ENCODE results near the gene PBX1. TPM values are rescaled to one million over a fixed set of nuclear protein-coding genes. Genes with fewer than 3 reads are reported as not detected.
A peak's percentile ranks its signal among the peaks of the same experiment; 100 is the strongest.

The PBX1 gene
- total and polyA plus RNA-seq, 2 experiments from 2014 or later, result 40.0 to 104 TPM

DNA sequence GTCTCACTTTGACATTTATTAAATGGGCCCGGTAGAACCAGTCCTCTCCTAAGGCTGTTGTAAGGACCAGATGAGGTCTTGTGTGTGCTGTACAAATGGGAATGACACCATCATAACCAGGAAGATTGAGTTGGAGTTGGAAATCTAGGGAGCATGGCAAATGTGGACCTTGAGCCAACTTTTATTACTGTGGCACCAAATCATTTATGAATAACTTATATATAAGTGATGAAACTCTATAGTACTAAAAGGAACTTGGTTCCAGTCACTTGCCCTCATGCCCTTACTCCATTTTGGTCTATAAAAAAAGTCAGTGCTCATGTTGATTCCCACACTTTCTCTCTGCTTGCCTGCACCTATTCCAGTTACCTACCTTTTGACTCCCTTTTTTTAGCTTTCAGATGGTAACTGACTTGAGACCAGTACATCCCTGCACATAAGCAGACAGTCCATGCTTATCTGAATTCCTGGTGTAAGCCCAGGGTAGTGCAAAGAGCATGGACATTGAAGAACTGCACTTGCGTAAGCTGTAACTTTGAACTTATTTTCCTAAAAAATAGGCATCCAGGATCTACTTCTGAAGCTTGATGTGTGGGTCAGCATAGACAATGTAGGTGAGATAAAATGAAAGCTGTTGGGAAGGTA, 210.6 kb downstream of the PBX1 start:
- no peaks in the 10 kb centered on the region for H3K9me2 ChIP-seq (ENCODE audit: insufficient read depth)
- Mint-ChIP-seq H3K9me3 (no peaks in the 10 kb centered on the region), H3K36me3 (ENCODE audit: low read depth) (peaks cover 6% of the 10 kb centered on the region; the same call in 2 of the 3 replicates), H3K4me3 (no peak overlapping the region), H3K4me1 (peaks cover 59% of the 10 kb centered on the region), H3K27ac (0 out of 2 replicates have a peak overlapping the region, but pooled peaks have one; percentile 25), H3K27me3 (ENCODE audit: insufficient read depth, low read depth, poor library complexity) (peaks cover 4% of the 10 kb centered on the region)
- H3K27me3 ChIP-seq (ENCODE audit: insufficient read depth), result no peaks in the 10 kb centered on the region
- H2AFZ ChIP-seq, result no peak overlapping the region
- H4K20me1 ChIP-seq (replicated peaks; ENCODE audit: insufficient read depth), result no peaks in the 10 kb centered on the region
- peaks cover 26% of the 10 kb centered on the region for H3K4me1 ChIP-seq (ENCODE audit: insufficient read depth)
- no peak overlapping the region for H3K4me3 ChIP-seq
- TF ChIP-seq, protein P1, sequence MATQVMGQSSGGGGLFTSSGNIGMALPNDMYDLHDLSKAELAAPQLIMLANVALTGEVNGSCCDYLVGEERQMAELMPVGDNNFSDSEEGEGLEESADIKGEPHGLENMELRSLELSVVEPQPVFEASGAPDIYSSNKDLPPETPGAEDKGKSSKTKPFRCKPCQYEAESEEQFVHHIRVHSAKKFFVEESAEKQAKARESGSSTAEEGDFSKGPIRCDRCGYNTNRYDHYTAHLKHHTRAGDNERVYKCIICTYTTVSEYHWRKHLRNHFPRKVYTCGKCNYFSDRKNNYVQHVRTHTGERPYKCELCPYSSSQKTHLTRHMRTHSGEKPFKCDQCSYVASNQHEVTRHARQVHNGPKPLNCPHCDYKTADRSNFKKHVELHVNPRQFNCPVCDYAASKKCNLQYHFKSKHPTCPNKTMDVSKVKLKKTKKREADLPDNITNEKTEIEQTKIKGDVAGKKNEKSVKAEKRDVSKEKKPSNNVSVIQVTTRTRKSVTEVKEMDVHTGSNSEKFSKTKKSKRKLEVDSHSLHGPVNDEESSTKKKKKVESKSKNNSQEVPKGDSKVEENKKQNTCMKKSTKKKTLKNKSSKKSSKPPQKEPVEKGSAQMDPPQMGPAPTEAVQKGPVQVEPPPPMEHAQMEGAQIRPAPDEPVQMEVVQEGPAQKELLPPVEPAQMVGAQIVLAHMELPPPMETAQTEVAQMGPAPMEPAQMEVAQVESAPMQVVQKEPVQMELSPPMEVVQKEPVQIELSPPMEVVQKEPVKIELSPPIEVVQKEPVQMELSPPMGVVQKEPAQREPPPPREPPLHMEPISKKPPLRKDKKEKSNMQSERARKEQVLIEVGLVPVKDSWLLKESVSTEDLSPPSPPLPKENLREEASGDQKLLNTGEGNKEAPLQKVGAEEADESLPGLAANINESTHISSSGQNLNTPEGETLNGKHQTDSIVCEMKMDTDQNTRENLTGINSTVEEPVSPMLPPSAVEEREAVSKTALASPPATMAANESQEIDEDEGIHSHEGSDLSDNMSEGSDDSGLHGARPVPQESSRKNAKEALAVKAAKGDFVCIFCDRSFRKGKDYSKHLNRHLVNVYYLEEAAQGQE (IDR thresholded peaks at IDR 0.05; ENCODE audit: unreplicated experiment), result no peak
- no peak for TF ChIP-seq ETS1 (IDR thresholded peaks at IDR 0.05)
- TF ChIP-seq, protein P2, sequence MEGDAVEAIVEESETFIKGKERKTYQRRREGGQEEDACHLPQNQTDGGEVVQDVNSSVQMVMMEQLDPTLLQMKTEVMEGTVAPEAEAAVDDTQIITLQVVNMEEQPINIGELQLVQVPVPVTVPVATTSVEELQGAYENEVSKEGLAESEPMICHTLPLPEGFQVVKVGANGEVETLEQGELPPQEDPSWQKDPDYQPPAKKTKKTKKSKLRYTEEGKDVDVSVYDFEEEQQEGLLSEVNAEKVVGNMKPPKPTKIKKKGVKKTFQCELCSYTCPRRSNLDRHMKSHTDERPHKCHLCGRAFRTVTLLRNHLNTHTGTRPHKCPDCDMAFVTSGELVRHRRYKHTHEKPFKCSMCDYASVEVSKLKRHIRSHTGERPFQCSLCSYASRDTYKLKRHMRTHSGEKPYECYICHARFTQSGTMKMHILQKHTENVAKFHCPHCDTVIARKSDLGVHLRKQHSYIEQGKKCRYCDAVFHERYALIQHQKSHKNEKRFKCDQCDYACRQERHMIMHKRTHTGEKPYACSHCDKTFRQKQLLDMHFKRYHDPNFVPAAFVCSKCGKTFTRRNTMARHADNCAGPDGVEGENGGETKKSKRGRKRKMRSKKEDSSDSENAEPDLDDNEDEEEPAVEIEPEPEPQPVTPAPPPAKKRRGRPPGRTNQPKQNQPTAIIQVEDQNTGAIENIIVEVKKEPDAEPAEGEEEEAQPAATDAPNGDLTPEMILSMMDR (conservative IDR thresholded peaks at IDR 0.05; ENCODE audit: low read depth in 2 of 2), result no peak
- no peak for TF ChIP-seq JUNB (IDR thresholded peaks at IDR 0.05; ENCODE audit: unreplicated experiment)
- no peak for TF ChIP-seq NANOG (IDR thresholded peaks at IDR 0.05; ENCODE audit: borderline replicate concordance)
- TF ChIP-seq EZH2phosphoT487 (IDR thresholded peaks at IDR 0.05; ENCODE audit: unreplicated experiment), result no peak
- TF ChIP-seq ZNF114 (CRISPR knock-in tag; IDR thresholded peaks at IDR 0.05), result no peak
- no peak for TF ChIP-seq EZH2 (IDR thresholded peaks at IDR 0.05; ENCODE audit: low read depth, unreplicated experiment)
- no peak for TF ChIP-seq ZNF462 (CRISPR knock-in tag; IDR thresholded peaks at IDR 0.05)
- no peak for TF ChIP-seq ZNF331 (CRISPR knock-in tag; IDR thresholded peaks at IDR 0.05; ENCODE audit: low read depth)
- TF ChIP-seq CREB1 (CRISPR knock-in tag; IDR thresholded peaks at IDR 0.05; ENCODE audit: low read depth), result no peak
- TF ChIP-seq POLR2AphosphoS5 (IDR thresholded peaks at IDR 0.05; ENCODE audit: low read depth), result no peak
- TF ChIP-seq STAT1 (IDR thresholded peaks at IDR 0.05; ENCODE audit: unreplicated experiment), result no peak
- 0 out of 2 replicates have a peak overlapping the region, but pooled peaks have one; percentile 21 for H3K27ac ChIP-seq (ENCODE audit: low read depth)
- ATAC-seq (no peak), DNase-seq (ENCODE audit: low spot score) (no peak)
- H3K79me2 ChIP-seq (replicated peaks; ENCODE audit: insufficient read depth), result peaks cover 75% of the 10 kb centered on the region
- H3F3A ChIP-seq (replicated peaks; ENCODE audit: low read depth), result no peaks in the 10 kb centered on the region
- H3K36me3 ChIP-seq (ENCODE audit: insufficient read depth), result no peaks in the 10 kb centered on the region
- H3K4me2 ChIP-seq, result no peak overlapping the region

Measured in GM23338 (cell line).